NCI-H1930 (cell line): Measurements from ENCODE around the gene SLFN12L.
"Not testable (repeated sequence)": the region's sequence is repeated elsewhere in the genome, so short reads cannot be mapped to it uniquely, and the experiment has no call there.

Experiments
- DNase-seq, 2 experiments: peaks; one replicate each; lab custom pipeline; 2025; lab: John Stamatoyannopoulos, UW

Gene SLFN12L

GRCh38 chr17:35542990-35543389 is 5.5 kb upstream of the SLFN12L start:
- no peak for DNase-seq

GRCh38 chr17:35541434-35541833 is 4.0 kb upstream of the SLFN12L start:
- DNase-seq = no peak

- DNase-seq = no peak
Observed at GRCh38 chr17:35540589-35541404, 3.3 kb upstream of the SLFN12L start.

- no peak for DNase-seq
Observed at GRCh38 chr17:35539659-35540026, 2.2 kb upstream of the SLFN12L start.

GRCh38 chr17:35536664-35537171 is 760 bp downstream of the SLFN12L start:
- DNase-seq = no peak

GRCh38 chr17:35535406-35535805 is 2.1 kb downstream of the SLFN12L start:
- not testable (repeated sequence) for DNase-seq

GRCh38 chr17:35534576-35535093 is 2.8 kb downstream of the SLFN12L start:
- no peak for DNase-seq

- DNase-seq = no peak
Observed at GRCh38 chr17:35531160-35531559, 6.3 kb downstream of the SLFN12L start.

GRCh38 chr17:35529866-35530265 is 7.6 kb downstream of the SLFN12L start:
- DNase-seq = no peak

GRCh38 chr17:35529326-35529725 is 8.2 kb downstream of the SLFN12L start:
- not testable (repeated sequence) for DNase-seq

GRCh38 chr17:35523296-35523695 is 14.2 kb downstream of the SLFN12L start:
- DNase-seq = no peak

- not testable (repeated sequence) for DNase-seq
Observed at GRCh38 chr17:35521654-35522256, 15.7 kb downstream of the SLFN12L start.

GRCh38 chr17:35521150-35521549 is 16.3 kb downstream of the SLFN12L start:
- no peak for DNase-seq

GRCh38 chr17:35519906-35520442 is 17.5 kb downstream of the SLFN12L start:
- DNase-seq = no peak

- DNase-seq = no peak
Observed at GRCh38 chr17:35519439-35519838, 18.0 kb downstream of the SLFN12L start.

- not testable (repeated sequence) for DNase-seq
Observed at GRCh38 chr17:35518431-35518830, 19.0 kb downstream of the SLFN12L start.

GRCh38 chr17:35515027-35515426 is 22.5 kb downstream of the SLFN12L start:
- no peak for DNase-seq

- DNase-seq = no peak
Observed at GRCh38 chr17:35514564-35514963, 22.9 kb downstream of the SLFN12L start.

- no peak for DNase-seq
Observed at GRCh38 chr17:35510052-35510451, 27.4 kb downstream of the SLFN12L start.

GRCh38 chr17:35507714-35508113 is 29.8 kb downstream of the SLFN12L start:
- DNase-seq = not testable (repeated sequence)

GRCh38 chr17:35499548-35499947 is 37.9 kb downstream of the SLFN12L start:
- DNase-seq = no peak

- DNase-seq = no peak
Observed at GRCh38 chr17:35498448-35499178, 38.9 kb downstream of the SLFN12L start.
